ENCODE measurements around the gene CFDP1.

GRCh38 chr16:75293772-75294171, 139.5 kb downstream of the CFDP1 start:
- TF ChIP-seq EZH2 (IDR thresholded peaks at IDR 0.05; ENCODE audit: borderline replicate concordance) (no peak), CTCF (IDR thresholded peaks at IDR 0.05; ENCODE audit: poor library complexity) (no peak)

Measured in hepatocyte (in vitro differentiated cells).